Mesenchymal stem cell (in vitro differentiated cells and primary cell): ENCODE results near the gene RARB.

Source experiments
- DNase-seq: peaks from one replicate; pipeline ENCODE4 v3.0.0-alpha.2; 2013
- H2AFZ ChIP-seq: one replicate; pipeline ENCODE4 v1.6.1; 2013; ENCODE audit warnings: low read depth, mild to moderate bottlenecking, control low read depth, inconsistent platforms, low read length, moderate library complexity
- H2AK5ac ChIP-seq: 2 replicates; pipeline ENCODE4 v1.6.1; 2013; ENCODE audit warnings: low read length, moderate library complexity, mild to moderate bottlenecking, inconsistent platforms; ENCODE audit not compliant: severe bottlenecking
- H2BK120ac ChIP-seq: one replicate; pipeline ENCODE4 v1.6.1; 2013; ENCODE audit warnings: low read depth, mild to moderate bottlenecking, inconsistent platforms, low read length, moderate library complexity
- H2BK12ac ChIP-seq, 2 experiments: one replicate each; pipeline ENCODE4 v1.6.1; 2013; ENCODE audit warnings: inconsistent platforms in 2 of 2, low read length in 2 of 2, mild to moderate bottlenecking in 2 of 2, moderate library complexity in 2 of 2, control low read depth in 1 of 2
- H2BK15ac ChIP-seq: one replicate; pipeline ENCODE4 v1.6.1; 2013; ENCODE audit warnings: mild to moderate bottlenecking, low read depth, inconsistent platforms; ENCODE audit not compliant: poor library complexity, severe bottlenecking
- H2BK5ac ChIP-seq: 2 replicates; pipeline ENCODE4 v1.6.1; 2013; ENCODE audit warnings: low read depth, mild to moderate bottlenecking, low read length, control low read depth, inconsistent platforms; ENCODE audit not compliant: poor library complexity, severe bottlenecking
- H3K14ac ChIP-seq, 2 experiments: one replicate each; pipeline ENCODE4 v1.6.1; 2013; ENCODE audit warnings: inconsistent platforms in 2 of 2, low read length in 2 of 2, control low read depth in 1 of 2, mild to moderate bottlenecking in 1 of 2, moderate library complexity in 1 of 2
- H3K18ac ChIP-seq, 2 experiments: one replicate each; pipeline ENCODE4 v1.6.1; 2013; ENCODE audit warnings: inconsistent platforms in 2 of 2, low read length in 2 of 2, control low read depth in 1 of 2, low read depth in 1 of 2, mild to moderate bottlenecking in 1 of 2
- H3K23ac ChIP-seq, 2 experiments: one replicate each; pipeline ENCODE4 v1.6.1; 2013; ENCODE audit warnings: inconsistent platforms in 2 of 2, low read length in 2 of 2, mild to moderate bottlenecking in 2 of 2, moderate library complexity in 2 of 2, control low read depth in 1 of 2
- H3K27ac ChIP-seq: 2 replicates; pipeline ENCODE4 v1.5.1; 2013; ENCODE audit warnings: mild to moderate bottlenecking, moderate library complexity, low read length, control low read depth, inconsistent platforms; ENCODE audit not compliant: poor library complexity, severe bottlenecking
- H3K27me3 ChIP-seq, 2 experiments: 2 replicates each; pipeline versions ENCODE4 v1.6.1 to v1.7.0; 2013; ENCODE audit warnings: low read length in 2 of 2, mild to moderate bottlenecking in 2 of 2, moderate library complexity in 2 of 2, control low read depth in 1 of 2, inconsistent platforms in 1 of 2; ENCODE audit not compliant: control insufficient read depth in 1 of 2, insufficient read depth in 1 of 2
- H3K36me3 ChIP-seq, 2 experiments: 2 replicates each; pipeline versions ENCODE4 v1.6.1 to v1.7.0; 2013; ENCODE audit warnings: low read length in 2 of 2, control low read depth in 1 of 2, inconsistent platforms in 1 of 2, low read depth in 1 of 2, mild to moderate bottlenecking in 1 of 2; ENCODE audit not compliant: insufficient read depth in 2 of 2, control insufficient read depth in 1 of 2
- H3K4ac ChIP-seq, 2 experiments: one replicate each; pipeline ENCODE4 v1.6.1; 2013; ENCODE audit warnings: inconsistent platforms in 2 of 2, low read length in 2 of 2, mild to moderate bottlenecking in 2 of 2, moderate library complexity in 2 of 2, control low read depth in 1 of 2, low read depth in 1 of 2
- H3K4me1 ChIP-seq: 2 replicates; pipeline ENCODE4 v1.6.1; 2013; ENCODE audit warnings: low read depth, low read length, control low read depth; ENCODE audit not compliant: control insufficient read depth, insufficient read depth
- H3K4me2 ChIP-seq: 2 replicates; pipeline ENCODE4 v1.6.1; 2013; ENCODE audit warnings: low read length, mild to moderate bottlenecking, inconsistent platforms; ENCODE audit not compliant: poor library complexity, severe bottlenecking
- H3K4me3 ChIP-seq, 2 experiments: 2 replicates each; pipeline versions ENCODE4 v1.5.1 to v1.7.0; 2013; ENCODE audit warnings: low read length in 2 of 2, mild to moderate bottlenecking in 2 of 2, control low read depth in 1 of 2, low read depth in 1 of 2; ENCODE audit not compliant: insufficient read depth in 1 of 2
- H3K79me1 ChIP-seq: replicated peaks from 2 replicates; pipeline ENCODE4 v1.6.1; 2013; ENCODE audit warnings: mild to moderate bottlenecking, control low read depth, low read length, inconsistent platforms; ENCODE audit not compliant: poor library complexity, severe bottlenecking
- H3K9ac ChIP-seq: 2 replicates; pipeline ENCODE4 v1.7.0; 2013; ENCODE audit warnings: mild to moderate bottlenecking, low read length, moderate library complexity
- H3K9me3 ChIP-seq: 2 replicates; pipeline ENCODE4 v1.7.0; 2013; ENCODE audit warnings: mild to moderate bottlenecking, low read length; ENCODE audit not compliant: control insufficient read depth
- H4K8ac ChIP-seq: one replicate; pipeline ENCODE4 v1.6.1; 2013; ENCODE audit warnings: inconsistent platforms, mild to moderate bottlenecking, low read length, moderate library complexity
- H4K91ac ChIP-seq: one replicate; pipeline ENCODE4 v1.6.1; 2013; ENCODE audit warnings: mild to moderate bottlenecking, low read length, inconsistent platforms
- WGBS: methylation state at CpG from one replicate; pipeline ENCODE4 v1.1.7; 2013; ENCODE audit warnings: mixed read lengths; 5-methylcytosine and 5-hydroxymethylcytosine counted together

RARB gene

GRCh38 chr3:25453619-25454004 lies 25.5 kb downstream of the RARB start:
- H2BK15ac ChIP-seq, result no peak overlapping the region
- H3K79me1 ChIP-seq, result no peaks in the 10 kb centered on the region
- peak overlapping the region in 1 of 2 experiments; percentile 66 for H3K4me3 ChIP-seq
- H4K8ac ChIP-seq, result no peak overlapping the region
- 69% methylated on average over 6 of the region's 6 CpGs for WGBS
- H3K9me3 ChIP-seq, result no peaks in the 10 kb centered on the region
- H3K23ac ChIP-seq, result no peak overlapping the region
- no peak overlapping the region for H3K27ac ChIP-seq
- no peaks in the 10 kb centered on the region for H3K36me3 ChIP-seq
- no peak overlapping the region for H3K4me2 ChIP-seq
- no peak overlapping the region for H2AK5ac ChIP-seq
- peak; percentile 29 for DNase-seq
- H4K91ac ChIP-seq, result no peak overlapping the region
- H3K27me3 ChIP-seq, result no peaks in the 10 kb centered on the region
- H2BK120ac ChIP-seq, result no peak overlapping the region
- no peak overlapping the region for H2AFZ ChIP-seq
- peaks cover 6% of the 10 kb centered on the region for H3K4me1 ChIP-seq
- peak overlapping the region; percentile 59 for H3K9ac ChIP-seq
- H3K4ac ChIP-seq, result no peak overlapping the region
- no peak overlapping the region for H3K18ac ChIP-seq
- no peak overlapping the region for H3K14ac ChIP-seq
- no peak overlapping the region for H2BK5ac ChIP-seq
- peak overlapping the region in 1 of 2 experiments; percentile 60 for H2BK12ac ChIP-seq

- Histone ChIP-seq H3K79me1 (no peaks in the 10 kb centered on the region), H3K14ac (no peak overlapping the region), H3K4ac (no peak overlapping the region), H3K4me2 (no peak overlapping the region), H3K18ac (no peak overlapping the region), H4K8ac (no peak overlapping the region), H4K91ac (no peak overlapping the region), H2AFZ (no peak overlapping the region), H3K27me3 (no peaks in the 10 kb centered on the region), H2BK120ac (no peak overlapping the region), H3K9ac (peak overlapping the region; percentile 59), H3K27ac (no peak overlapping the region), H3K36me3 (no peaks in the 10 kb centered on the region), H2BK5ac (no peak overlapping the region), H3K9me3 (no peaks in the 10 kb centered on the region), H2BK12ac (no peak overlapping the region), H3K4me1 (peaks cover 2% of the 10 kb centered on the region), H3K23ac (no peak overlapping the region), H3K4me3 (peak overlapping the region in 1 of 2 experiments; percentile 66), H2BK15ac (no peak overlapping the region), H2AK5ac (no peak overlapping the region)
- no peak for DNase-seq
- WGBS, result 58% methylated on average over 13 of the region's 16 CpGs
Observed at GRCh38 chr3:25454005-25454927, 26.2 kb downstream of the RARB start.

GRCh38 chr3:25455441-25456132 lies 27.5 kb downstream of the RARB start:
- Histone ChIP-seq H3K18ac (peak overlapping the region; percentile 69 to 75), H2BK120ac (no peak overlapping the region), H4K8ac (peak overlapping the region; percentile 74), H2AFZ (no peak overlapping the region), H3K27ac (no peak overlapping the region), H3K23ac (no peak overlapping the region), H2BK5ac (no peak overlapping the region), H3K27me3 (no peaks in the 10 kb centered on the region), H3K9me3 (no peaks in the 10 kb centered on the region), H3K79me1 (no peaks in the 10 kb centered on the region), H4K91ac (no peak overlapping the region), H3K14ac (no peak overlapping the region), H3K4me2 (no peak overlapping the region), H3K4ac (no peak overlapping the region), H2BK15ac (no peak overlapping the region), H2AK5ac (no peak overlapping the region), H3K9ac (peak overlapping the region; percentile 59), H3K4me1 (peaks cover 2% of the 10 kb centered on the region), H3K4me3 (peak overlapping the region in 1 of 2 experiments; percentile 61), H2BK12ac (peak overlapping the region; percentile 20 to 46), H3K36me3 (no peaks in the 10 kb centered on the region)
- peak; percentile 39 for DNase-seq
- 33% methylated on average over 7 of the region's 8 CpGs for WGBS
